ENCODE results near the gene CATSPER1.

The CATSPER1 gene

DNA sequence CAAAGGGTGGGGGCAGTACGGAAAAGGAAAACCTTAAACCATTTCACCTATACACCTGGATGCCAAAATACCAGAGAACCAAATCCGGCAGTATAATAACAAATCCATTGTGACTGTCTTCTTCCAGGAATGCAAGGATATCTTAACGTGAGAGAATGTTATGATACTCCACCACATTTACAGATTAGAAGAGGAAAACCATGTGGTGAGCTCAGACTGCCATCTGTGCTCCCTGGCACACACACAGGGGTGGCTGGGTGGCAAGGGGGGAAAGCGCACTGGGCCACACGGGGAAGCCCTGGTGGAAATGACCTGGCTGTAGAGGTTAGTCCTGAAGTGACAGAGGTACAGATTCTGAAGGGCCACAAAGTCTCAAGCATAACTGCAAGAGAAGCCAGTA lies 34.2 kb downstream of the CATSPER1 start:
- no peak for DNase-seq

DNA sequence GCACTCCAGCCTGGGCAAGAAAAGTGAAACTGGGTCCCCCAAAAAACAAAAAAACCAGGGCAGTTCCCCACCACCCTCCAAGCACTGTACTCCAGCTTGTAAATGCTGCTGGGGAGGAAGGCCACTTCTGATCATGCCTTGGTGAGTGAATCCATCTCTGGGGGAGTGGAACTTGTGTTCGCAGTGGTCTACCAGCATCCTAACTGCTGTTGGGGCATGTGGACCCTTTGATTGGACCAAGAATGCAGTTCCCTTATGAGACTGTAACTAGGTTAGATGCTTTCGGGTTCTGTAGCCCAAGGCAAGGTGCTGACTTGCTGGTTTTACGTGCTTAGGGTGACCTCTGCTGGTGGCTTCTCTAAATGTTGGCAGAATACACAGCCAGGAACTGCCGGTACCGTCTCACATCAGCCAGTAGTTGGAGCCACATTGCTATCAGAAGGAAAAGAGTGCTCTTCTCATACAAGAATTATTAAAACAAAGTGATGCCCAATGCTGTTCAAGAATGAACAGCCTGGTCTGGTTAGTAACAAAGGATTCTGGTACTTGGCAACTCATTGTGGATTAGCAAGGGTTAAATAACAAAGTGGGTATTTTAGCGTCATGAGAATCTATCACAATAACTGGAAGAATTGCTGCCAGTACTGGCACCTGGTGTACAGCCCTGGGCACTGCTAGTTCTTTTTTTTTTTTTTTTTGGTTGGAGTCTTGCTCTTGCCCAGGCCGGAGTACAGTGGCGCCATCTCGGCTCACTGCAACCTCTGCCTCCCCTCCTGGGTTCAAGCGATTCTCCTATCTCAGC lies 37.3 kb downstream of the CATSPER1 start:
- peak; percentile 80 for DNase-seq

DNA sequence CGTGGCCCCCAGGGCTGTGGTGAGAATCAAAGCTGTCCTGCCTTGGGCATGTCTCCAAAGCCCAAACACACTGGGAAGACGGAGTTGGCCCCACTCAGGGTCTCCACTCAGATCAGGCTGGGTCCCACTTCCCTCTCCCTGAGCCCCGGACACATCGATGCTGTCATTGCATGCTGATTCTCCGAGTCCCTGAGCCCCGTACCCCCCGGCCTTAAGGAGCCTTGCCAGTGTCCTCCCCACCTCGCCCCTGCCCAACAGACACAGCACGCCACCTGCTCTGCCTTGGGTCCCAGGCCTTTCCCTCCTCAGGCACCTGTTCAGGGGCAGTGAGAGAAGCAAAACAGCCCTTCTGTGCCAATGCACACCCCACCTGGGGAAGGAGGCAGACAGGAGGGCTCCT lies 38.9 kb downstream of the CATSPER1 start:
- DNase-seq = no peak

DNA sequence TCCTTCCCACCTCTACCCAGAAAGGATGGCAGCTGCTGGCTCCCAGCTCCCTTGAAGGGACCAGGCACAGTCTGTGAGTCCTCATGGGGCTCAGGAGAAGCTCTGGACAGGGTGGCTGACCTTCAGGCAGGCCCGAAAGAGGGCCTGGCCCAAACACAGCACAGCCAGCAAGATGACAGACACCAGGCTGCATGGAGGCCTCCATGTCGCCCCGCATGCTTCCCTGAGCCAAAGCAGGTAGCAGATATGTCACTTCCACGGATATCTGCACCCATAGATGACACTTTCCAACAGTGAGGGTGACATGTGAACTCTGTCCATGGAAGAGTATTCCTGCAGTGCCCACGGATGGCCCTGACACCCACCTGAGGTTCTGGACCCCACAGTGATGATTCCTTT lies 42.7 kb downstream of the CATSPER1 start:
- no peak for DNase-seq

DNA sequence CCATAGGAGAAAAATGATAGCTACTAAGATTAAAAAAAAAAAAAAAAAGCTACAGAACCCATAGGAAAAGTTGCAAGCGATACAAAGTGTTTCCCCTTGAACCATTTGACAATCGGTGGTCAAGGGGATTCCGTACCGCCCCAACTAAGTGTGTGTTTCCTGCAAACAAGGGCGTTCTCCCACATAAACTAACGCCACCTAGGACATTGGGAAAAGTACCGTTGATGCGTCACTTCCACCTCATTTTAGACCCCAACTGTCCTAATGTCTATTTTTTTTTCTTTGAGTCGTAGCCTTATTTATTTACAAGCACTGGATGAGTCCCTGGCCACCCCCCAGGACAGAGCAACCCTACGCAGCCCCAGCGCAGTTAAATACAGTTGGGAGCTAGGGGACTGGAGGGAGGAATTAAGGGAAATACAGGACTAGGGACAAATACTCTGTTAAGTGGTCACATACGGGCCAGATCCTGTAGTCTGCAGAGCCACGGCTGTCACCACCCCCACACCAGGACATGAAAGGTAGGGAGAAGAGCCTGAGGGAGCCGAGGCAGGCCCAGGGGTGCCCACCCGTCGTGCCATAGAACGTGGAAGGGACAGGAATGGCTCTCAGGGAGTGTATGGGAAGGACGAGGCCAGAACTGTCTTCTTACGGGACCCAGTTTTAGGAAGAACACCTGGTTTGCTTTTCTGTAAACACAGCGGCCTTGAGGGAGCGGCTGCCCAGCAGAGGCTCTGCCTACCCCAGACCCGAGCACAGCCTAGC lies 43.3 kb downstream of the CATSPER1 start:
- DNase-seq = no peak

DNA sequence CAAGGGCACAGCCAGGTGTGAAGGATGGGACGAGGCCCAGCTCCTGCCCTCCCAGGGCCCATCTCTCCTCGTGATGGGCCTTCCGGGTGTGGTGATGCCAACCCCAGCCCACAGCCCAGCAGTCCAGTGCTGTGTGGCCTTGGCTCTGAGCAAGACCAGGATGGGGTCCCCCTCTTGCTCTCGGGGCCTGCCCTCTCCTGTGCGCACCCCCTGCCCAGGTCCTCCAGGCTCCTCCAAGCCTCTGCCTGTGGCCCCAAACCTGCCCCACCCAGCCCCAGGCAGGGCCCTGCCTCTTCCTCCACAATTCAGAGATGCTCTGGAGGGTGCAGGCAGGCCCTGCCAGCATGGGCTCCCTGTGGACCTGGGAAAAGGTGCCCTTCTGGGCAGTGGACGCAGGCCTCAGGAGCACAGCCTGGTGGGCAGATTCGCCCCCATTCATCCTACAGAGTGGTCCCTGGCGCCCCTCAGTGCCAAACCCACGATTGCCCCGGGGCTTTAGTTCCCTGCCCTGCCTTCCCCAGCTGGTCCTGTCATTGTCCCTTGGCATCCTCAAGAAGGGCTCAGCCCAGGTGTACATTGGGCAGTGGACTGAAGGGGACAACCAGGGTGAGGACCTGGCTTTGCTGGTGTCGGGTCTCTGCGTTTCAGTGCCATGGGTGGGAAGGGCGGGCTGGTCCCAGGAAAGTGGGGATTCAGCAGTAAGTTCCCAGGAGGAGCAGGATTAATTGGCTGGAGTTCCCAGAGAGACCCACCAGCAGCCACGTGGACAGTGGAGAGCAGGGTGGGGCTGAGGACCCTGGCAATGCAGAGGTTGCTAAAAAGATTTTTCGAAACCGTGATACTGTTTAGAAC lies 44.1 kb downstream of the CATSPER1 start:
- DNase-seq = no peak

DNA sequence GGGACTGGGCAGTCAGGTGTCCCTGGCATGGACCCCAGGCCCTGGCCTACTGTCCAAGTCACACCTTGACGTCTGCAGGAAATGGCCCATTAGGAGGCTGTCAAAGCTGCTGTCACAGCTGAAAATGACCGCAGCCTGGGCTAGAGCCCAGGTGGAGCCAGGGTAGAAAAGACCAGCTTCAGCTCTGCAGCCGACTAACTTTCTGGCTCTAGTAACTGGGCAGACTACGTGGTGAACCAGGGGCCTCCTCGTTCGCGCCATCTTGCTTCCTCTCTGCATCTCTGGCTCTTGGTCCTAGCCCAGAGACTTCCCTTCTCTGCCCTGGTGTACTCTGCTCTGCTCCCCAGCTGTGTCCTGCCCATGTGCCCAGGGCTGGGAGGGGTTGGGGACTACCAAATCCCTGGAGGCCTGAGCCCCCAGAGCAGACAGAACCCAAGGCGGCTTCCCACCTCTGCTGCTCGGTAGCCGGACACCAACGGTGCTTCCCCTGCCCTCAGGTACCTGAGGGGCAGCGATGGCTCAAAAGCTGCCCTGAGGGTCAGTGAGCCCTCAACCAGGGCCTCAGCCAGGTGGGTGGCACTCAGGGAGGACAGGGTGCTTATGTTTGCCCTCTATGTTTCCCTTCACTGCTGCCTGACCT lies 45.1 kb downstream of the CATSPER1 start:
- DNase-seq = no peak

DNA sequence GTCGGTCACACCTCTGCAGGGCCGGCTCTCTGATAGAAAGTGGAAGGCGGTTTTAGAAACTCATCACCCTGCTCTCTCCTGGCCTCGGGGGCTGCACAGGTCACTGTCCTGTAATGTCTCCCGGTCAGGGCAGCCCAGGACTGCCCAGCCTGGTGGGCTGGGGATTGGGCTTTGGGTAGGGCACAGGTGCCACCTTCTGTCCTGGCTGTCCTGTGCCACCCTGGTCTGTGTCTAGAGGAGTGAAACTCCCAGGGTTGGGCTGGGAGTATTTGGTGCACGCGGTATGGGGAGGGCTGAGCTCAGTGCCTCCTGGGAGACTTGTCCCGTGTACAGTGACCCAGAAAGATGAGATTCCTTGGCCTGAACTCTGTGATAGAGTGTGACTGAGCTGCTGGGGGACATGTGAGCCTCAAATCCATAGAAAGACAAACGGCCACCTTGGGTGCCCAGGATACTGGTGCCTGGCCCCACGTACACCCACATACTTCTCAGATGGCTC lies 47.0 kb downstream of the CATSPER1 start:
- no peak for DNase-seq

DNA sequence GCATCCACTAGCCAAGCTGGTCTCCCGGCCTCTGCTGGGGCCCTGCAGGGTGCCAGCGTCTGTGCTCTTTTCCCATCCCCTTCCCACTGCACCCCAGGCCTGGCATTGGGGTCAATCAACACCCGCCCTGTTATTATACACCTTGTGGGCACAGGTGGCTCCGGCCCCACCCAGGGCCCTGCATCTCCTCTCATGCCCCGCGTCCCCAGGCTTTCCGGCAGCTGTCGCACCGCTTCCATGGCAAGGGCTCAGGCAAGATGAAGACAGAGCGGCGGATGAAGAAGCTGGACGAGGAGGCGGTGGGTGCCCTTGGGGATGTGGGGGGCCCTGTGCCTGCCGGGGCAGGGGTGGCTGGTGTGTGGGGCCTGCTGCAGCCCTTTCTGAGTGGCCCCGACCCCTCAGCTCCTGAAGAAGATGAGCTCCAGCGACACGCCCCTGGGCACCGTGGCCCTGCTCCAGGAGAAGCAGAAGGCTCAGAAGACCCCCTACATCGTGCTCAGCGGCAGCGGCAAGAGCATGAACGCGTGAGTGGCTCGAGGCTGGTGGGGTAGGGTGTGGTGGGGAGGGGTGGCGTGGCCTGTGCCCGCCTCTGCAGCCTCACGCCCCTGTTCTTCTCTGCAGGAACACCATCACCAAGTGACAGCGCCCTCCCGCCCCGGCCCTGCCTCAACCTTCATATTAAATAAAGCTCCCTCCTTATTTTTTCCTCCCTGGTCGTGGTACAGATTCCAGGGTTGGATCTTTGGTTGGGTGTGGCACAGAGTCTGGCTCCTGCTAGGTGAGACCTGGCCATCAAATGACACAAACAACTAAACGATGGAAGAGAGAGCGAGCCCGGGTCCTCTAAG lies 47.7 kb downstream of the CATSPER1 start:
- no peak for DNase-seq

DNA sequence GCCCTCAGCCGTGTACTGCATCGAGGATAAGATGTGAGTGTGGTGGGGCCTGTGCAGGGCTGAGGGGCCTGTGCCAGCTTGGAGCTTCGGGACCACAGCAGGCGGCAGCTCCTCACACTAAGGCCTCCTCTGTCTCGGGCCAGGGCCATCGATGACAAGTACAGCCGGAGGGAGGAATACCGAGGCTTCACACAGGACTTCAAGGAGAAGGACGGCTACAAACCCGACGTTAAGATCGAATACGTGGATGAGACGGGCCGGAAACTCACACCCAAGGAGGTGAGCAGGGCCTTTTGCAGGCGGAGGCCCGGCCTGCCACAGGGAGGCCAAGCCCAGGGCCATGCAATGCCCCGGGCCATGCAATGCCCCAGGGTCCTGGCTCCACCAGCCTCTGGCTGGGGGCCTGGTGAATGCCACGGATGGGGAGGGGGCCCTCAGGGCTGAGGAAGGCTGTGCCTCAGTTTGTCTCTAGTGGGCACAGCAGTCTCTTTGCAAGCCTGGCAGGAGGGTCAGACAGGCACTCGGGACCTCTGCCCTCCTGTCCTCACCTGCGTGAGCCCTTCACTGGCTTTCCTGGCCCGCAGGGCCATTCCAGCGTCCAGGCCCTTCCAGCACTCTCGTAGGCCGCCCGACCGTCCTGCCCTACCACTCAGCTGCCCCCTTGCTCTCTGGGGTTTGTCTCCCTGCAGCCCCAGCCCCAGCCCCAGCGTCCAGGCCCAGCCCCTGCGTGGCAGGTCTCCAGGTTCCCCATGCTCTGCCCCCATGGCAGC lies 48.5 kb downstream of the CATSPER1 start:
- DNase-seq = no peak

DNA sequence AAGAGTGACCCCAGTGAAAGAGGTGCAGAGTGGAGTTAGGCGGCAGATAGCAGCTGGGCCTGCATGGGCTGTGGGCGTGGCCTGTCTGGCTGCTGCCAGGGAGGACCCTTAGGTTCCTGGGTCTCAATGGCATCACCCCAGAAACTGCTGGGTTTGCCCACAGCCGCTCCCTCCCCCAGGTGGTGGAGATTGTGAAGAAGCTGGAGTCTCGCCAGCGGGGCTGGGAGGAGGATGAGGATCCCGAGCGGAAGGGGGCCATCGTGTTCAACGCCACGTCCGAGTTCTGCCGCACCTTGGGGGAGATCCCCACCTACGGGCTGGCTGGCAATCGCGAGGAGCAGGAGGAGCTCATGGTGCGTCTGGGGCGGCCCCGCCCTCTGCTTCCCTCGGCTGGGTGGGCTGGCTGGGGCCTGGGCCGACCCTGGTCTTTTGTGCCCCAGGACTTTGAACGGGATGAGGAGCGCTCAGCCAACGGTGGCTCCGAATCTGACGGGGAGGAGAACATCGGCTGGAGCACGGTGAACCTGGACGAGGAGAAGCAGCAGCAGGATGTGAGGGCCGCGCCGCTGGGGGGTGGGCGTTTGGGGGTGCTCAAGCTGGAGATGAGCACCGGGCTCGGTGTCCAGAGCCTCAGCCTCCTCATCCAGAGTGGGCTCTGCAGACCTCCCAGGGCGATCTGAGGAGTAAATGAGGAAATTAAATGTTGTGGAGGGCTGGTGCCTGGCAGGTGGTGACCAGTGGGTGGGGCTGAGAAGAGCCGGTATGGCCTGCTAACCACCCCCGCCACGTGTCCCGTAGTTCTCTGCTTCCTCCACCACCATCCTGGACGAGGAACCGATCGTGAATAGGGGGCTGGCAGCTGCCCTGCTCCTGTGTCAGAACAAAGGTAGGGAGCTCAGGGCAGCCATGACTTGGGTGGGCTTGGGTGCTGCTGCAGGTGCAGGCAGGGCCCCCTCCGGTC lies 49.8 kb downstream of the CATSPER1 start:
- DNase-seq = no peak

DNA sequence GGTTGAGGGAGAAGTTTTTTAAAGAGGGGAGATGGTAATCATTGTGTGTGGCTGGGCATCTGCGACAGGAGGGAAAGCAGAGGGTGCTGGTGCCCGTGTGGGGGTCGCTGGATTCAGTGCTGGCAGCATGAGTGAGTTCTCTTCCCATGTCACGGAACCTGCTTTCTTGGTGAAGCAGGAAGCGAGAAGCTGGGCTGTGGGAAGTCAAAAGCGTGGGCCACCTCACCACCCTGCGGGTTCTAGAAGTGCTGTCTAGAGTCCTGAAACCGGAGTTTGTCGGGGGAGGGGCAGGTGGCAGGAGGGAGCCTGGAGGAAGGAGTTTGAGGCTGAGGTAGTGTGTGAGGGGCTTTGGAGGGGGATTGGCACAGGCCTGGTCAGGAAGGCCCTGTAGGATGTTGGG lies 50.5 kb downstream of the CATSPER1 start:
- no peak for DNase-seq

DNA sequence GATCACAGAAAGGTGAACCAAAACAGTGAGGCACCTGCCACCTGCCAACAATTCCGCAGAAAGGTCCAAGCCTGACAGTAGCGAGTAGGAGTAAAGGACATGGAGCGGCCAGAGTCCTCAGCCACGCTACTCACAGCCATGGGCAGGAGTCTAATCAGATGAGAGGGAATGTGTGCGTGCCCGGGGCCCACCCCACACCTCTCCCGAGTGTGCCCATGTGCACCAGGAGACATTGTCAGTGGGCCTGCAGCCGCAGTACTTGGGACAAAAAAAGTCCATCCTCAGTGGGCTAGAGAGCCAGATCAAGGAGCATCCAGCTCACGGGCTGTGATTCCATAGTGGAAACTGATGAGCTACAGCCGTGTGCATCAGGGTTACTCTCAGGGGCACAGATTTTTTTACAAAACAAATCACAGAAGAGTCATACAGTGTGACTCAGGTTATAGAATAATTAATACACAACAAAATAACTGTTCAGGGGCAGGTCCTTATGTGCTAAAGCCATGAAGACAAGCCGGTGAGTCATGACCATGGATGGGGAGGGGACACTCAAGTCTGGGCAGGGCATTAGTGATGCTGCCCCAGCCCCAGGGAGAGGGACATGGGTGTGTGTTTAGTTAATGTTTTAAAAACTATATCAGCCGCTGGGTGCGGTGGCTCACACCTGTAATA lies 52.7 kb downstream of the CATSPER1 start:
- DNase-seq = no peak

DNA sequence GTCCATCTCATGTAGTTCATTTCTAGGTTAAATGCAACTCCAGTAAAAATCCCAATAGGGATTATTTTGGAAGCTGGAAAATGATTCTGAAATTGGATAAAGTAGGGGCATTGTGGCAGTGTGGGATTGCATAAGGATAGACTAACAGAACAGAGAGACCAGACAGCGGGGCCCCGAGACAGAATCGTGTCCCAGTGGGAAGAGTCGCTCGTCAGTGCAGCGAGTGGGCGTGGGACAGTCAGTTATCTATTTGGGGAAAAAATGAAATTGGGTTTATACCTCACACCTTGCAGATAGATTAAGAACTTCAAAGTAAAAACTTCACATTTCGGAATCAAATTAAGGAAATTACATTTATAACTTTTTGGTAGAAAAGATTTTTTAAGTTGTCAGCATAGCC lies 54.2 kb downstream of the CATSPER1 start:
- DNase-seq = no peak

DNA sequence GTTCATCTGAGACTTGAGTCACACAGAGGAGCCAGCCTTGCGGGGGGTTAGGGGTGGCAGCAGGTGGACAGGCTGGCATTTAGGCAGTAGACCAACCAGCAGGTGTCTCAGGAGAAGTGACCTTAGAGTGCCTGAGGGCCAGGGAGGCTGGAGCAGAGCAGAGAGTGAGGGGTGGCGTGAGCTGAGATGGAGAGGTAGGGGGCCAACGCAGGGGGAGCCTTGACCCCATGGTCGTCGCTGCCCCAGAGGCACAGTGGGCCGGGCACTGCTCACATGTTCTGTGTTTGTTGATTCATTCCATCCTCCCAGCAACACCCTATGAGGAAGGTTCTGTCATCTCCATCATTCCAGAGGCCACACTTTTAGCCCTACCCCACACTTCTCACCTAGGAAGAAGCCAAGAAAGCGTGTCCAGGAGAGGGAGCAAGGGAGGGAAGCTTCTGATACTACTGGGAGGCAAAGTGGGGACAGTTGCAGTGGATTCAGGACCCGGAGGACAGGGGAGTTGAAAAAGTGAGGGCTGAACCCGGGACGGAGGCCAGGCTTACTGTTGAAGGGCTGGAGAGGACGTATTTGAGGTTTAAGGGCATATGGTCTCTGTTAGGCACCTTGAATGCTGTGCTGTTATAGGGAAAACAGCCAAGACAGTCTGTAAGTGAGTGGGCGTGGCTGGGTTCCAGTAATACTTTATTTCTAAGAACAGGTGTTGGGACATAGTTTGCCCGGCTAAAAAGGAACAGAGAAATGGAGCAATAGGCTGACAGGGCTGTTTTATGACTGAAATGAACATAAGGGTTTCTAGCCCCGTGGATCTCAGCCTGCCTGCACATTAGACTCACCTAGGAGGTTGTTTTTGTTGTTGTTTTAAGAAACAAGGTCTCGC lies 57.4 kb downstream of the CATSPER1 start:
- DNase-seq = no peak

DNA sequence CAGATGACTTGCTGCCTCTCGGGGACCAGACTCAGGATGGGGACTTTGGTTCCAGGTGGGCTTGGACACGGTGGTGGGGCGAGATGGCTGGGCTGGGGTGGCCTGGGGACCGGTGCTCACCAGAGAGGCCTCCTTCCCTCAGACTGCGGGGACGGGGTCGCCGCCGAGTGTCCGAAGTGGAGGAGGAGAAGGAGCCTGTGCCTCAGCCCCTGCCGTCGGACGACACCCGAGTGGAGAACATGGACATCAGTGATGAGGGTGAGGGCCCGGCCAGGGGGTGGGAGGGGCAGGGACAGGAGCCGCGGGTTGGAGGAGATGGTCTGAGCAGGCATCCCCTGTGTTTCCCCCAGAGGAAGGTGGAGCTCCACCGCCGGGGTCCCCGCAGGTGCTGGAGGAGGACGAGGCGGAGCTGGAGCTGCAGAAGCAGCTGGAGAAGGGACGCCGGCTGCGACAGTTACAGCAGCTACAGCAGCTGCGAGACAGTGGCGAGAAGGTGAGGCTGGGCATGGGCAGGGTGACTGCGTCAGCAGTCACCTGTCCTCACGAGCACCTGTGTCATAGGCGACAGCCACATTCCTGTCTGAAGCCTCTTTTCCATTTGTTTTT lies 58.8 kb downstream of the CATSPER1 start:
- DNase-seq = no peak
